GM23338 (cell line): ENCODE data around the gene TXNDC2. TPM values are rescaled to one million over a fixed set of nuclear protein-coding genes. Genes with fewer than 3 reads are reported as not detected.
"Not testable (repeated sequence)": the region's sequence is repeated elsewhere in the genome, so short reads cannot be mapped to it uniquely, and the experiment has no call there.

Experiments
- ATAC-seq: fragments of 200-7000 bp; cut with Tn5 transposase; 3 replicates; pipeline ENCODE4 v1.9.1; 2020
- DNase-seq: peaks from one replicate; pipeline ENCODE4 v3.0.0-alpha.2; 2015; ENCODE audit warnings: low spot score
- H2AFZ ChIP-seq: fragments of 200-600 bp; sonication (generic); 2 replicates; pipeline ENCODE4 v1.8.0; 2016; ENCODE audit warnings: antibody characterized with exemption, mild to moderate bottlenecking, moderate library complexity
- H3F3A ChIP-seq: fragments of 200-600 bp; sonication (generic); replicated peaks from 2 replicates; pipeline ENCODE4 v1.8.0; 2017; ENCODE audit warnings: antibody characterized with exemption, mixed run types, low read depth
- H3K27ac ChIP-seq: fragments of 200-600 bp; sonication (generic); 2 replicates; pipeline ENCODE4 v1.6.1; 2016; ENCODE audit warnings: low read depth
- H3K27me3 ChIP-seq: fragments of 200-600 bp; sonication (generic); 2 replicates; pipeline ENCODE4 v1.8.0; 2016; ENCODE audit warnings: mild to moderate bottlenecking, mixed run types, moderate library complexity; ENCODE audit not compliant: insufficient read depth
- H3K36me3 ChIP-seq: fragments of 200-600 bp; sonication (generic); 2 replicates; pipeline ENCODE4 v1.8.0; 2016; ENCODE audit warnings: mild to moderate bottlenecking; ENCODE audit not compliant: insufficient read depth
- H3K4me1 ChIP-seq: fragments of 200-600 bp; sonication (generic); 2 replicates; pipeline ENCODE4 v1.8.0; 2016; ENCODE audit warnings: mild to moderate bottlenecking, moderate library complexity; ENCODE audit not compliant: insufficient read depth
- H3K4me2 ChIP-seq: fragments of 200-600 bp; sonication (generic); 2 replicates; pipeline ENCODE4 v1.7.1; 2017; ENCODE audit warnings: mixed run types
- H3K4me3 ChIP-seq: fragments of 200-600 bp; sonication (generic); 2 replicates; pipeline ENCODE4 v1.6.1; 2016; ENCODE audit warnings: mixed run types
- H3K79me2 ChIP-seq: fragments of 200-600 bp; sonication (generic); replicated peaks from 2 replicates; pipeline ENCODE4 v1.8.0; 2017; ENCODE audit warnings: mild to moderate bottlenecking; ENCODE audit not compliant: insufficient read depth
- H3K9me2 ChIP-seq: fragments of 200-600 bp; sonication (generic); 2 replicates; pipeline ENCODE4 v1.8.0; 2017; ENCODE audit not compliant: insufficient read depth
- H4K20me1 ChIP-seq: fragments of 200-600 bp; sonication (generic); replicated peaks from 2 replicates; pipeline ENCODE4 v1.8.0; 2017; ENCODE audit warnings: mild to moderate bottlenecking; ENCODE audit not compliant: insufficient read depth
- H3K27ac Mint-ChIP-seq: 2 replicates; pipeline ENCODE4 v1.8.0; 2020; ENCODE audit warnings: inconsistent platforms, mild to moderate bottlenecking, moderate library complexity, mixed read lengths
- H3K27me3 Mint-ChIP-seq: 3 replicates; pipeline ENCODE4 v1.8.0; 2022; ENCODE audit warnings: low read depth, mild to moderate bottlenecking, moderate library complexity, mixed read lengths, inconsistent platforms; ENCODE audit not compliant: insufficient read depth, poor library complexity
- H3K36me3 Mint-ChIP-seq: 3 replicates; pipeline ENCODE4 v1.8.0; 2021; ENCODE audit warnings: low read depth, mild to moderate bottlenecking, inconsistent platforms, moderate library complexity, mixed read lengths
- H3K4me1 Mint-ChIP-seq: 3 replicates; pipeline ENCODE4 v1.8.0; 2020; ENCODE audit warnings: mild to moderate bottlenecking, inconsistent platforms, mixed read lengths
- H3K4me3 Mint-ChIP-seq: 3 replicates; pipeline ENCODE4 v1.8.0; 2021; ENCODE audit warnings: moderate library complexity, mild to moderate bottlenecking, inconsistent platforms, mixed read lengths
- H3K9me3 Mint-ChIP-seq: 3 replicates; pipeline ENCODE4 v1.8.0; 2020; ENCODE audit warnings: moderate library complexity, mild to moderate bottlenecking, inconsistent platforms, mixed read lengths
- EZH2 ChIP-seq: fragments of 200-600 bp; sonication (generic); IDR thresholded peaks from one replicate; pipeline ENCODE4 v1.8.0; 2017; ENCODE audit warnings: antibody characterized with exemption, mild to moderate bottlenecking, low read depth; ENCODE audit not compliant: unreplicated experiment
- EZH2phosphoT487 ChIP-seq: fragments of 200-600 bp; sonication (generic); IDR thresholded peaks from one replicate; pipeline ENCODE4 v1.8.1; 2018; ENCODE audit warnings: antibody characterized with exemption; ENCODE audit not compliant: unreplicated experiment
- JUNB ChIP-seq: IDR thresholded peaks from one replicate; pipeline ENCODE4 v1.6.1; 2016; ENCODE audit warnings: antibody characterized with exemption; ENCODE audit not compliant: unreplicated experiment
- NANOG ChIP-seq: IDR thresholded peaks from 2 replicates; pipeline ENCODE4 v1.6.1; 2016; ENCODE audit warnings: antibody characterized with exemption, borderline replicate concordance
- POLR2AphosphoS5 ChIP-seq: IDR thresholded peaks from 2 replicates; pipeline ENCODE4 v1.6.1; 2016; ENCODE audit warnings: antibody characterized with exemption, low read depth
- STAT1 ChIP-seq: IDR thresholded peaks from one replicate; pipeline ENCODE4 v1.6.1; 2016; ENCODE audit warnings: antibody characterized with exemption; ENCODE audit not compliant: unreplicated experiment
- polyA plus RNA-seq: library from polyadenylated mRNA; unstranded; fragments of >200 nt; fragmentation: Nextera tagmentation; extraction: Ambion mirVana; gene quantifications from 2 replicates; pipeline ENCODE4 v1.2.1, GENCODE V29; 2016
- total RNA-seq: library from RNA; depleted of rRNA; stranded (reverse); fragments of >200 nt; shearing (Covaris generic); gene quantifications from 2 replicates; pipeline ENCODE4 v1.2.3, GENCODE V29; 2014
- TF ChIP-seq, protein P1 (sequence below), 2 experiments: fragments of 200-600 bp in 1 of 2; sonication (generic) in 1 of 2; conservative IDR thresholded peaks; 2 replicates each; pipeline versions ENCODE4 v1.5.1 to v1.6.1; 2016 to 2017; ENCODE audit warnings: antibody characterized with exemption in 2 of 2, low read depth in 2 of 2, mild to moderate bottlenecking in 2 of 2, moderate library complexity in 1 of 2
- TF ChIP-seq, protein P2 (sequence below): IDR thresholded peaks from one replicate; pipeline ENCODE4 v1.6.1; 2018; ENCODE audit warnings: antibody characterized with exemption; ENCODE audit not compliant: unreplicated experiment
- TF ChIP-seq, protein P3 (sequence below): IDR thresholded peaks from 2 replicates; pipeline ENCODE4 v1.6.1; 2016; ENCODE audit warnings: antibody characterized with exemption

Gene TXNDC2
- total and polyA plus RNA-seq, 2 experiments from 2014 or later = 0.16 TPM; not detected in 1

DNA sequence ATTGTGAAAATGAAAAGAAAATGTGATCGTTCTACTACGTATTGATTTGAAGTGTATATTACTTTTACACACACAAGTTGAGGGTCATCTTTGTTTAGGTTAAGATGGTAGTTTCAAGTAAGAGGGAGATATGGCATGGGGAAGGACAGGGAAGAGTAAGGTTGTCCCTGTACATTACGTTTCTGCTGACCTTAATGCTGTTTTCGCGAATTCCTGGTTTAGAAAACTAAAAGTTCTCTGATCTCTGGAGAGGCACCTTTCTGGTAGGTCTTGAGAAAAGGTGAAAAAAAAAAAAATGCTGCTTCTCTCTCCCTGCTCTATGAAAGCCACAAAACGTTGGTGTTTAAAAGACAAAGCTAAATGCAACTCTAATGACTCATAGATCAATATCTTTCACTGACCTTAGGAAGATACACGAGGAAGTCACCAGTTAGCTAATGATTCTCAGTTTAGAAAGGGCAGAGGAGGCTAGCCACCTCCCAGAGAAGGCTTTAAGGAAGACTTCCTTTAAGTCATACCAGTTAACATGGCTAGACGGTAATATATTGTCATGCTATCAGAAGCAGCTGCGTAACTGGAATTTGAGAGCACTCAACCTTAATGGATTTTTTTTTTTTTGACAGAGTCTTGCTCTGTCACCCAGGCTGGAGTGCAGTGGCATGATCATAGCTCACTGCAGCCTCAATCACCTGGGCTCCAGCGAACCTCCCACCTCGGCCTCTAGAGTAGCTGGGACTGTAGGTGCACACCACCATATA is 13.2 kb downstream of the TXNDC2 start (continued):
- TF ChIP-seq, protein P1, sequence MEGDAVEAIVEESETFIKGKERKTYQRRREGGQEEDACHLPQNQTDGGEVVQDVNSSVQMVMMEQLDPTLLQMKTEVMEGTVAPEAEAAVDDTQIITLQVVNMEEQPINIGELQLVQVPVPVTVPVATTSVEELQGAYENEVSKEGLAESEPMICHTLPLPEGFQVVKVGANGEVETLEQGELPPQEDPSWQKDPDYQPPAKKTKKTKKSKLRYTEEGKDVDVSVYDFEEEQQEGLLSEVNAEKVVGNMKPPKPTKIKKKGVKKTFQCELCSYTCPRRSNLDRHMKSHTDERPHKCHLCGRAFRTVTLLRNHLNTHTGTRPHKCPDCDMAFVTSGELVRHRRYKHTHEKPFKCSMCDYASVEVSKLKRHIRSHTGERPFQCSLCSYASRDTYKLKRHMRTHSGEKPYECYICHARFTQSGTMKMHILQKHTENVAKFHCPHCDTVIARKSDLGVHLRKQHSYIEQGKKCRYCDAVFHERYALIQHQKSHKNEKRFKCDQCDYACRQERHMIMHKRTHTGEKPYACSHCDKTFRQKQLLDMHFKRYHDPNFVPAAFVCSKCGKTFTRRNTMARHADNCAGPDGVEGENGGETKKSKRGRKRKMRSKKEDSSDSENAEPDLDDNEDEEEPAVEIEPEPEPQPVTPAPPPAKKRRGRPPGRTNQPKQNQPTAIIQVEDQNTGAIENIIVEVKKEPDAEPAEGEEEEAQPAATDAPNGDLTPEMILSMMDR (conservative IDR thresholded peaks at IDR 0.05; ENCODE audit: low read depth in 2 of 2) = no peak
- TF ChIP-seq STAT1 (no peak), EZH2phosphoT487 (no peak)

DNA sequence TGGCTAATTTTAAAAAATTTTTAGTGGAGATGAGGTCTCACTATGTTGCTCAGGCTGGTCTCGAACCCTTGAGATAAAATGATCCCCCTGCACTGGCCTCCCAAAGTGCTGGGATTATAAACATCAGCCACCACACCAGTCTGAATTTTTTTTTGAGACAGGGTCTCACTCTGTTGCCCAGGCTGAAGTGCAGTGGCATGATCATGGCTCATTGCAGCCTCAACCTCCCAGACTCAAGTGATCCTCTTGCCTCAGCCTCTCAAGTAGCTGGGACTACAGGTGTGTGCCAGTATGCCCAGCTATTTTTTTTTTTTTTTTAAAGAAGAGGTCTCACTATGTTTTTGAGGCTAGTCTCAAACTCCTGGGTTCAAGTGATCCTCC is 13.8 kb downstream of the TXNDC2 start:
- not testable (repeated sequence) for DNase-seq, H3K4me3 Mint-ChIP-seq, H2AFZ ChIP-seq, ATAC-seq, H4K20me1 ChIP-seq, H3K79me2 ChIP-seq, H3K27me3 Mint-ChIP-seq, H3K9me3 Mint-ChIP-seq, H3K9me2 ChIP-seq, H3K36me3 Mint-ChIP-seq, H3K4me2 ChIP-seq, H3K4me3 ChIP-seq, H3K36me3 ChIP-seq, H3K27ac ChIP-seq, H3F3A ChIP-seq, H3K27ac Mint-ChIP-seq, H3K27me3 ChIP-seq
- peaks cover 13% of the 10 kb centered on the region for H3K4me1 Mint-ChIP-seq
- peaks cover 14% of the 10 kb centered on the region for H3K4me1 ChIP-seq

DNA sequence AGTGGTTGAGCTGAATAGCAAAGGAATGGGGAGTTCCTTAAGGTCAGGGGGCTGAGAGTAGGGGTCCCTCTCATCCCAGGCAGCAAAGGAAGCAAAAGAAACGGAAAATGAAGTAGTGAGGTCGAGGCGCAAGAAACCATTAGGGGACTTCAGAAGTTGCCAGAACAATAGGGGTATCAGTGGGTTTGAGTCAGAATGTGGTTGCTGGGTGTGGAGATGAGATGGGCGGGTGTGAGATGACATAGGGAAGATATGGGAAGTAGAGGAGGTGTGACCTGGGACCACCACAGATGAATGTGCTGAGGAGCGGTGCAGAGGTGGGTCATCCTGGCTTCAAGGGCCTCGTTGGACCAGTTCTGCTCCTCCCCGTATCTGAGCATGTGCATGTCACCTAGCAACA is 14.9 kb downstream of the TXNDC2 start:
- H3K27ac Mint-ChIP-seq = no peak overlapping the region
- peak overlapping the region; percentile 48 for H2AFZ ChIP-seq
- TF ChIP-seq, protein P1 (conservative IDR thresholded peaks at IDR 0.05; ENCODE audit: low read depth in 2 of 2) = no peak
- TF ChIP-seq, protein P2, sequence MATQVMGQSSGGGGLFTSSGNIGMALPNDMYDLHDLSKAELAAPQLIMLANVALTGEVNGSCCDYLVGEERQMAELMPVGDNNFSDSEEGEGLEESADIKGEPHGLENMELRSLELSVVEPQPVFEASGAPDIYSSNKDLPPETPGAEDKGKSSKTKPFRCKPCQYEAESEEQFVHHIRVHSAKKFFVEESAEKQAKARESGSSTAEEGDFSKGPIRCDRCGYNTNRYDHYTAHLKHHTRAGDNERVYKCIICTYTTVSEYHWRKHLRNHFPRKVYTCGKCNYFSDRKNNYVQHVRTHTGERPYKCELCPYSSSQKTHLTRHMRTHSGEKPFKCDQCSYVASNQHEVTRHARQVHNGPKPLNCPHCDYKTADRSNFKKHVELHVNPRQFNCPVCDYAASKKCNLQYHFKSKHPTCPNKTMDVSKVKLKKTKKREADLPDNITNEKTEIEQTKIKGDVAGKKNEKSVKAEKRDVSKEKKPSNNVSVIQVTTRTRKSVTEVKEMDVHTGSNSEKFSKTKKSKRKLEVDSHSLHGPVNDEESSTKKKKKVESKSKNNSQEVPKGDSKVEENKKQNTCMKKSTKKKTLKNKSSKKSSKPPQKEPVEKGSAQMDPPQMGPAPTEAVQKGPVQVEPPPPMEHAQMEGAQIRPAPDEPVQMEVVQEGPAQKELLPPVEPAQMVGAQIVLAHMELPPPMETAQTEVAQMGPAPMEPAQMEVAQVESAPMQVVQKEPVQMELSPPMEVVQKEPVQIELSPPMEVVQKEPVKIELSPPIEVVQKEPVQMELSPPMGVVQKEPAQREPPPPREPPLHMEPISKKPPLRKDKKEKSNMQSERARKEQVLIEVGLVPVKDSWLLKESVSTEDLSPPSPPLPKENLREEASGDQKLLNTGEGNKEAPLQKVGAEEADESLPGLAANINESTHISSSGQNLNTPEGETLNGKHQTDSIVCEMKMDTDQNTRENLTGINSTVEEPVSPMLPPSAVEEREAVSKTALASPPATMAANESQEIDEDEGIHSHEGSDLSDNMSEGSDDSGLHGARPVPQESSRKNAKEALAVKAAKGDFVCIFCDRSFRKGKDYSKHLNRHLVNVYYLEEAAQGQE = no peak
- TF ChIP-seq POLR2AphosphoS5 = no peak
- TF ChIP-seq JUNB = no peak
- TF ChIP-seq EZH2 = no peak
- TF ChIP-seq NANOG = no peak
- TF ChIP-seq, protein P3, sequence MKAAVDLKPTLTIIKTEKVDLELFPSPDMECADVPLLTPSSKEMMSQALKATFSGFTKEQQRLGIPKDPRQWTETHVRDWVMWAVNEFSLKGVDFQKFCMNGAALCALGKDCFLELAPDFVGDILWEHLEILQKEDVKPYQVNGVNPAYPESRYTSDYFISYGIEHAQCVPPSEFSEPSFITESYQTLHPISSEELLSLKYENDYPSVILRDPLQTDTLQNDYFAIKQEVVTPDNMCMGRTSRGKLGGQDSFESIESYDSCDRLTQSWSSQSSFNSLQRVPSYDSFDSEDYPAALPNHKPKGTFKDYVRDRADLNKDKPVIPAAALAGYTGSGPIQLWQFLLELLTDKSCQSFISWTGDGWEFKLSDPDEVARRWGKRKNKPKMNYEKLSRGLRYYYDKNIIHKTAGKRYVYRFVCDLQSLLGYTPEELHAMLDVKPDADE = no peak

More for the DNA sequence above, 14.9 kb downstream of the TXNDC2 start:
- H3K27me3 ChIP-seq = no peaks in the 10 kb centered on the region
- H3K79me2 ChIP-seq = no peaks in the 10 kb centered on the region
- H3K4me3 ChIP-seq = no peak overlapping the region
- Mint-ChIP-seq H3K27me3 (no peaks in the 10 kb centered on the region), H3K9me3 (no peaks in the 10 kb centered on the region), H3K36me3 (no peaks in the 10 kb centered on the region), H3K4me3 (no peak overlapping the region), H3K4me1 (peaks cover 13% of the 10 kb centered on the region)
- peaks cover 14% of the 10 kb centered on the region for H3K4me1 ChIP-seq
- H3F3A ChIP-seq = no peaks in the 10 kb centered on the region
- DNase-seq (no peak), ATAC-seq (no peak)
- peak overlapping the region; percentile 40; the same call in 1 of the 2 replicates for H3K4me2 ChIP-seq
- H3K36me3 ChIP-seq = no peaks in the 10 kb centered on the region
- H3K27ac ChIP-seq = no peak overlapping the region
- H4K20me1 ChIP-seq = no peaks in the 10 kb centered on the region
- no peaks in the 10 kb centered on the region for H3K9me2 ChIP-seq
